MCF 10A (cell line): ENCODE measurements around the gene FGF8. TPM values are rescaled to one million over a fixed set of nuclear protein-coding genes. Genes with fewer than 3 reads are reported as not detected.
A peak's percentile ranks its signal among the peaks of the same experiment; 100 is the strongest.

Source experiments
- BruUV-seq: library from RNA; stranded (reverse); fragments of 400-500 nt; replicated peaks from 2 replicates; lab custom pipeline; 2021; lab: Mats Ljungman, UMichigan
- CTCF ChIA-PET: fragments of 300-600 bp; sonication (Branson Sonifier 250); formaldehyde crosslinking; extraction: SDS; loops from one replicate; lab custom pipeline; 2021; ENCODE audit warnings: antibody characterized with exemption, inconsistent platforms; lab: Yijun Ruan, JAX
- POLR2A ChIA-PET: fragments of 300-600, 350-650 bp; sonication (Branson Sonifier 250); formaldehyde crosslinking; extraction: SDS; loops from one replicate; lab custom pipeline; 2020; ENCODE audit warnings: antibody characterized with exemption, inconsistent platforms; lab: Yijun Ruan, JAX
- DNase-seq: peaks from one replicate; pipeline ENCODE4 v3.0.0-alpha.2; 2018; ENCODE audit not compliant: unreplicated experiment
- H3K27ac Mint-ChIP-seq: one replicate; pipeline ENCODE4 v1.8.0; 2022; ENCODE audit warnings: mild to moderate bottlenecking, low read depth, mixed read lengths; ENCODE audit not compliant: unreplicated experiment
- H3K27me3 Mint-ChIP-seq: one replicate; pipeline ENCODE4 v1.8.0; 2022; ENCODE audit warnings: mixed read lengths; ENCODE audit not compliant: insufficient read depth, unreplicated experiment
- H3K36me3 Mint-ChIP-seq: one replicate; pipeline ENCODE4 v1.8.0; 2022; ENCODE audit warnings: mild to moderate bottlenecking, moderate library complexity, mixed read lengths; ENCODE audit not compliant: insufficient read depth, unreplicated experiment
- H3K4me1 Mint-ChIP-seq: one replicate; pipeline ENCODE4 v1.8.0; 2022; ENCODE audit warnings: mixed read lengths; ENCODE audit not compliant: insufficient read depth, unreplicated experiment
- H3K4me3 Mint-ChIP-seq: one replicate; pipeline ENCODE4 v1.8.0; 2022; ENCODE audit warnings: mild to moderate bottlenecking, moderate library complexity, mixed read lengths; ENCODE audit not compliant: unreplicated experiment
- H3K9me3 Mint-ChIP-seq: one replicate; pipeline ENCODE4 v1.8.0; 2022; ENCODE audit warnings: mixed read lengths; ENCODE audit not compliant: unreplicated experiment
- intact Hi-C: fragments of 100-400 bp; cut with micrococcal nuclease; formaldehyde crosslinking; loops from 2 replicates; pipeline ENCODE4 v1.14.1; 2022
- total RNA-seq: library from RNA; stranded (reverse); gene quantifications from 2 replicates; pipeline ENCODE4 v1.2.3, GENCODE V29; 2022
- TF ChIP-seq, protein P1 (sequence below): fragments of 200-600 bp; IDR thresholded peaks from one replicate; pipeline ENCODE4 v1.8.0; 2022; ENCODE audit warnings: antibody characterized with exemption, mild to moderate bottlenecking; ENCODE audit not compliant: unreplicated experiment

Gene FGF8
- total RNA-seq, 1 experiment from 2014 or later: not detected

GRCh38 chr10:101818119-101818871, 42.4 kb upstream of the FGF8 start, which contains the start of gene OGA:
Gene OGA (minus strand): TSS chr10:101818444. CDS start chr10:101818022, 422 bp downstream.
- ChIA-PET CTCF (interaction anchor here (0.6 to 3.1 kb wide), 7 partner anchors 9 to 296 kb away, joined by 3 to 16 read pairs (median 3); no protein-coding TSS in a partner anchor), POLR2A (interaction anchor here (0.5 to 4.7 kb wide), 50 partner anchors 9 to 1578 kb away, joined by 3 to 56 read pairs (median 4); partner anchors contain the start of genes ARL3, ARMH3, ATP5MK and CUEDC2)
- DNase-seq: peak; percentile 99
- intact Hi-C loops: loop anchor here (1.0 kb wide), 1 partner anchor 247 kb away; the partner anchor contains the start of gene HPS6
- no peaks in the 10 kb centered on the region for H3K27me3 Mint-ChIP-seq
- TF ChIP-seq, protein P1, sequence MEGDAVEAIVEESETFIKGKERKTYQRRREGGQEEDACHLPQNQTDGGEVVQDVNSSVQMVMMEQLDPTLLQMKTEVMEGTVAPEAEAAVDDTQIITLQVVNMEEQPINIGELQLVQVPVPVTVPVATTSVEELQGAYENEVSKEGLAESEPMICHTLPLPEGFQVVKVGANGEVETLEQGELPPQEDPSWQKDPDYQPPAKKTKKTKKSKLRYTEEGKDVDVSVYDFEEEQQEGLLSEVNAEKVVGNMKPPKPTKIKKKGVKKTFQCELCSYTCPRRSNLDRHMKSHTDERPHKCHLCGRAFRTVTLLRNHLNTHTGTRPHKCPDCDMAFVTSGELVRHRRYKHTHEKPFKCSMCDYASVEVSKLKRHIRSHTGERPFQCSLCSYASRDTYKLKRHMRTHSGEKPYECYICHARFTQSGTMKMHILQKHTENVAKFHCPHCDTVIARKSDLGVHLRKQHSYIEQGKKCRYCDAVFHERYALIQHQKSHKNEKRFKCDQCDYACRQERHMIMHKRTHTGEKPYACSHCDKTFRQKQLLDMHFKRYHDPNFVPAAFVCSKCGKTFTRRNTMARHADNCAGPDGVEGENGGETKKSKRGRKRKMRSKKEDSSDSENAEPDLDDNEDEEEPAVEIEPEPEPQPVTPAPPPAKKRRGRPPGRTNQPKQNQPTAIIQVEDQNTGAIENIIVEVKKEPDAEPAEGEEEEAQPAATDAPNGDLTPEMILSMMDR: no peak
- H3K36me3 Mint-ChIP-seq: peaks cover 15% of the 10 kb centered on the region
- H3K9me3 Mint-ChIP-seq: no peaks in the 10 kb centered on the region
- peak within 1 kb of the TSS; percentile 89 for H3K27ac Mint-ChIP-seq
- H3K4me1 Mint-ChIP-seq: peaks cover 16% of the 10 kb centered on the region
- peak within 1 kb of the TSS; percentile 84 for H3K4me3 Mint-ChIP-seq
- BruUV-seq: no TSS peak

- BruUV-seq: TSS peak; percentile 27
- intact Hi-C loops: loop anchor here (1.0 kb wide), 1 partner anchor 248 kb away; the partner anchor contains the start of gene HPS6
- Mint-ChIP-seq H3K4me1 (peaks cover 20% of the 10 kb centered on the region), H3K9me3 (no peaks in the 10 kb centered on the region), H3K27ac (peak overlapping the region; percentile 89), H3K4me3 (peak overlapping the region; percentile 84), H3K36me3 (peaks cover 23% of the 10 kb centered on the region), H3K27me3 (no peaks in the 10 kb centered on the region)
- peak; percentile 97 for DNase-seq
- CTCF ChIA-PET: interaction anchor here (1.6 to 3.1 kb wide), 2 partner anchors 19 to 37 kb away, joined by 7 to 16 read pairs; no protein-coding TSS in a partner anchor
- TF ChIP-seq, protein P1: no peak
- POLR2A ChIA-PET: interaction anchor here (0.6 to 4.7 kb wide), 45 partner anchors 9 to 1579 kb away, joined by 3 to 56 read pairs (median 4); partner anchors contain the start of genes ARL3, ARMH3, ATP5MK and CUEDC2
Measured at GRCh38 chr10:101817337-101818118, 41.6 kb upstream of the FGF8 start.

- intact Hi-C loops: no loop called here
- Mint-ChIP-seq H3K27ac (peak overlapping the region; percentile 89), H3K36me3 (peaks cover 29% of the 10 kb centered on the region)
Measured at GRCh38 chr10:101816913-101817336, 41.0 kb upstream of the FGF8 start.

More at GRCh38 chr10:101816913-101817336, 41.0 kb upstream of the FGF8 start:
- H3K4me3 Mint-ChIP-seq: peak overlapping the region; percentile 84
- BruUV-seq: no TSS peak
- H3K4me1 Mint-ChIP-seq: peaks cover 20% of the 10 kb centered on the region
- POLR2A ChIA-PET: interaction anchor here (0.7 to 4.7 kb wide), 18 partner anchors 9 to 785 kb away, joined by 3 to 56 read pairs (median 4); partner anchors contain the start of genes DPCD, NPM3 and POLL
- CTCF ChIA-PET: interaction anchor here (0.7 kb wide), 1 partner anchor 217 kb away, joined by 3 read pairs; no protein-coding TSS in a partner anchor
- TF ChIP-seq, protein P1: no peak
- DNase-seq: no peak
- no peaks in the 10 kb centered on the region for H3K9me3 Mint-ChIP-seq
- H3K27me3 Mint-ChIP-seq: no peaks in the 10 kb centered on the region
